ENCODE results near the gene SRSF6.
"Not testable (repeated sequence)": the region's sequence is repeated elsewhere in the genome, so short reads cannot be mapped to it uniquely, and the experiment has no call there.

SRSF6 gene

DNA sequence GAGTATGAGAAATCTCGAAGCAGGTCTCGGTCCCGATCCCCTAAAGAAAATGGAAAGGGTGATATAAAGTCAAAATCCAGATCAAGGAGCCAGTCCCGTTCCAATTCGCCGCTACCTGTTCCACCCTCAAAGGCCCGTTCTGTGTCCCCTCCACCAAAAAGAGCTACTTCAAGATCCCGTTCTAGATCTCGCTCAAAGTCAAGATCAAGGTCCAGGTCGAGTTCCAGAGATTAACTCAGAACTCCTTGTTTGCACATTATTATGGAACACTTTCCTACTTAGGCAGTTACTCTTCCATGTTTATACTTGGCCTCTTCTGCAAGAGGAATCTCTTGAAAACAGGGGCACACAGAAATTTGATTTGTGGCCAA is 3.1 kb downstream of the SRSF6 start:
- H3K27ac Mint-ChIP-seq, result peak overlapping the region; percentile 99

DNA sequence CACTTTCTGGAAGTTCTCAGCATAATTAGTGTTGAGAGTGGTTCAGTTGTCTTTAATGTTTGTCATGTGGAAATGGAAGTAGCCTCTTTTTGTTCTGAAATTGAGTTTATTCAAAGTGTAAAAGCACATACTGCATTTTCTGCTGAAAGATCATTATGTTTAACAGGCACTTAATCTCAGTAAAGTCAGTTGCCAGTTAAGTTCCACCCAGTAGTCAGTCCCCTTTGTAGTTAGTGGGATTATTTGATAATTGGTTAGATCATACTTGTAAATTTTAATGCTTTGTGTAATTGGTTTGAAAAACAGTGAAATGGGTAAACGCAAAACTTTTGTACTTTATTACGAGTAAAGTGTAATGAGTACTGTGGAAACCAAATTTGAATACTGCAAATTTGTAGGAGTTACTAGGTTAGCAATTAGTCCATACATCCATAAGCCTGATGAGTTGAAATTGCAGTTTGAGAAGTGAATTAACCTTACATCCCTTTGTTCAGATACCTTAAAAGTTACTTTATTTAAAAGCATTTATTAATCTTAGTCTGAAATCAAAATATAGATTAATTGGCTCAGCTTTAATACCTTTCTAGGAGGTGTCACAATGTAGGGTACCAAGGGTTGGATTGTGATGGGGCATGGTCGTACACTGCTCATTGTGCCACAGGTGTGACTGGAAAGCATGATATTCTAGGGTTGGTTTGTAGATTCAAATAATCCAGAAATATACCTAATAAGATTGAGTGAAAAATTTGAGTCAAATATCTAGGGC is 4.4 kb downstream of the SRSF6 start:
- H3K9me3 Mint-ChIP-seq, result no peaks in the 10 kb centered on the region
- ATAC-seq (no peak), DNase-seq (ENCODE audit: low spot score in 2 of 2) (no peak)
- peaks cover 36% of the 10 kb centered on the region for H3K4me1 Mint-ChIP-seq
- no peak overlapping the region for H3K4me3 Mint-ChIP-seq
- H3K27ac Mint-ChIP-seq, result peak overlapping the region; percentile 45
- H3K36me3 Mint-ChIP-seq, result peaks cover 100% of the 10 kb centered on the region

More for the DNA sequence above, 3.1 kb downstream of the SRSF6 start:
- Mint-ChIP-seq H3K4me3 (peak overlapping the region; percentile 11), H3K9me3 (no peaks in the 10 kb centered on the region), H3K4me1 (peaks cover 36% of the 10 kb centered on the region), H3K36me3 (peaks cover 92% of the 10 kb centered on the region)
- ATAC-seq (no peak), DNase-seq (ENCODE audit: low spot score in 2 of 2) (no peak)

DNA sequence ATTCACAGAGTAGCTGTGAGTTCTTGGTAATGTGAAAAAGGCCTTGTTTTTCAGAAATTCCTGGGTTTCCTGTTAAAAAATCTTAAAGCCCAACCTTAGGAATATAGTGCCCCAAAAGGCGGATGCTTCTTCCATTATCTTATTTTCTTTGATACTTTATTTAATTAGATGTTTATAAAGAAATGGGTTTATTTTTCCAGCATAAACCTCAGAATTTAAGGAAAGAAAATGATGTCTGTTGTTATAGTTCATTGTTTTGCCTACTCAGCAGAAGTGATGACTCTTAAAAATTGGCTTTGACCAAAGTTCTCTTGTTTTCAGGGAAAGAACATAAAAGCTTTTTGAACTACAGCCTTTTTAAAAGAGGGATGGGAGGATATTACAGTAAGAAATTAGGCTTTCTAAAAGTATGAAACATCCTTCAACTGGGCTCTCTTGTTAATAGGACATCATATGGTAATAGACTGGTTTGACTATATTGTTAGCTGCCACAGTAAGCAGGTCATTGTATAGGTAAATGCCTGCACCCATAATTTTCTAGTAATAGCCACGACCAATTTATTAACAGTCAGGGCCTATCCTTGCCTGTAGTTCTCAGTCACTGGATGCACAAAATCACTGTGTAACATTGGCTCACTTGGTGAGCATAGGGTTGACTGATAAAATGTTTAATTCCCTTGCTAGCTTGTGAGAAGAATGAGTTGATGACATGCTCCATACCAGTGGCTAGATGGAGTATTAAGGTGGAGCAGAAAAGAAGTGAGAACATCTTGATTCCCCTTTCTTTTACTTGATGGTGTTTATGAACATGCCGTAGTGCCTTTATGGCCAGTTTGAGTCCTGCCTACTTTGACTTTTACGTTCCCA is 5.2 kb downstream of the SRSF6 start:
- Mint-ChIP-seq H3K9me3 (no peaks in the 10 kb centered on the region), H3K4me3 (no peak overlapping the region), H3K4me1 (peaks cover 36% of the 10 kb centered on the region), H3K27ac (peak overlapping the region; percentile 76), H3K36me3 (peaks cover 100% of the 10 kb centered on the region)
- ATAC-seq (no peak), DNase-seq (ENCODE audit: low spot score in 2 of 2) (no peak)

DNA sequence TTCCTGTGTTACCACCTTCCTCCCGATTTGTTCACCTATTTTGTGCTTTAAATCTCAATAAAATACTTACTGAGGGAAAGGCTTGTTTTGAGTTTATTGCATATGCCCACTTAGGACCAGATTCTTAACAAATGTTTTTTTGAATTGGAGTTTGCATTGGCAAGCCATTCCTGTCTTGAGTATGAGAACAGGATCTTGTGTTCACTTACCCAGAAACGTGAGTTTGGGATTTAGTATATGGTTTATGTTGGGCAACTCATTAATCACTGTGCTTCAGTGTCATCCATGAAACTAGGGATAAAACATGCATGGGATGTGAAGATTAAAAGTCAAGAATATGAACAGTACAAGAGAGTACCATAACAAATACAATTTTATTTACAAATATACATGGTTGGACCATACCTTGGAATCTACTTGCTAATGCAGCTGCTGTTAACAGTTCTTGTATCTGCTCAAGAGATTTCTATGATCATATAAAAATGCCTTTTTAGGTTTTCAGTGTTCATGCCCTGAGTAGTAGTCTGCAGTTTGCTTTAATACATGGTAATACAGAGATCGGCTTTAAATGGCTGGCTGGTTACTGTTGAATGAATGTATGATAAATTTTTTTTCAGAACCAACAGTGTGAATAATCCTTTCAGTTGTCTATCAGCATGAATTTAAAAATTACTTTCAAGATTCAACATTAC is 6.0 kb downstream of the SRSF6 start:
- Mint-ChIP-seq H3K36me3 (peaks cover 100% of the 10 kb centered on the region), H3K9me3 (no peaks in the 10 kb centered on the region), H3K27ac (peak overlapping the region; percentile 76), H3K4me1 (peaks cover 36% of the 10 kb centered on the region), H3K4me3 (no peak overlapping the region)
- ATAC-seq (no peak), DNase-seq (ENCODE audit: low spot score in 2 of 2) (no peak)

DNA sequence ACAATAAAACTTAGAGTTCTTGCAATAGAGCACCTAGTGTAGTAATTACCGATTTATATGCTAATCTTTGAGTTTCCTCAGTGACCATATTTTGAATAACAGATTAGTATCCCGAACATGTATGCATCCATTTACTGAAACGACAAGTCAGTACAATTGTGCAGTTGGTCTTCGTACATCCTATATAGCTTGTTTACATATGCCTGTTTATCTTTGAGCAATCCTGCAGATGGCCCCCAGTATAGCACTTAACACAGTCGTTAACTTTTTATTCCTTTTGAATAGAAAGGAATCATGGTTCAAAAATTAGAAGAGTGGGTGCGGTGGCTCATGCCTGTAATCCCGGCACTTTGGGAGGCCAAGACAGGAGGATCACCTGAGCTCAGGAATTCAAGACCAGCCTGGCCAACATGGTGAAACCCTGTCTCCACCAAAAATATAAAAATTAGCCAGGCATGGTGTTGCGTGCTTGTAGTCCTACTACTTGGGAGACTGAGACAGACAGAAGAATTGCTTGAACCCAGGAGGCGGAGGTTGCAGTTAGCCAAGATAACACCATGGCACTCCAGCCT is 6.6 kb downstream of the SRSF6 start:
- Mint-ChIP-seq H3K4me1 (peaks cover 30% of the 10 kb centered on the region), H3K4me3 (no peak overlapping the region), H3K36me3 (peaks cover 100% of the 10 kb centered on the region), H3K27ac (no peak overlapping the region), H3K9me3 (no peaks in the 10 kb centered on the region)
- no peak for ATAC-seq
- DNase-seq (ENCODE audit: low spot score in 2 of 2), result no peak

DNA sequence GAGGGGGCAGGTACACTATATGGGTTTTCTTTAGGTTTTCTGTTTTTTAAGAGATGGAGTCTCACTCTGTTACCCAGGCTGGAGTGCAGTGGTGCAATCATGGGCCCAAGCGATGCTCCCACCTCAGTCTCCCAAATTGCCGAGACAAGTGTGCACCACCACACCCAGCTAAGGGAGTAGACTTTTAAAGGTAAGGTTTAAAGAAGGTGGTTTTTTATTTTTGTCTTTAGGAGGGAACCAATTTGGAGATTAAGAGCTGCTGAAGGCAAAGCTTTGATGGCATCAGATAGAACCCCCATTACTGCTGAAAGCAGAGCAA is 7.9 kb downstream of the SRSF6 start:
- Mint-ChIP-seq H3K36me3 (peaks cover 97% of the 10 kb centered on the region), H3K4me3 (no peak overlapping the region), H3K4me1 (peaks cover 18% of the 10 kb centered on the region), H3K9me3 (no peaks in the 10 kb centered on the region), H3K27ac (peak overlapping the region; percentile 60)
- ATAC-seq (no peak), DNase-seq (ENCODE audit: low spot score in 2 of 2) (no peak)

DNA sequence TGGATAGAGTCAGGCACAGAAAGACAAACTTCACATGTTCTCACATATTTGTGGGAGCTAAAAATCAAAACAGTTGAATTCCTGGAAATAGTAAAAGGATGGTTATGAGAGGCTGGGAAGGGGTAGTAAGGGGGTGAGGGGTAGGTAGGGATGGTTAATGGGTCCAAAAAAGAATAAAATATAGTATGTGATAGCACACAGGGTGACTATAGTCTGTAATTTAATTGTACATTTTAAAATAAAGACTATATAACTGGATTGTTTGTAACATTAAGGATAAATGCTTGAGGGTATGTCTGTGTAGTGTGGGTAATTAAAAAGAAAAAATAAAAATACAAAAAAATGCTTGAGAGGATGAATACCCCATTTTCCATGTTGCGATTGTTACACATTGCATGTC is 9.9 kb downstream of the SRSF6 start:
- ATAC-seq, result no peak
- Mint-ChIP-seq H3K4me3 (no peak overlapping the region), H3K27ac (no peak overlapping the region), H3K9me3 (no peaks in the 10 kb centered on the region), H3K4me1 (peaks cover 12% of the 10 kb centered on the region), H3K36me3 (peaks cover 92% of the 10 kb centered on the region)
- DNase-seq (ENCODE audit: low spot score in 2 of 2), result no peak

DNA sequence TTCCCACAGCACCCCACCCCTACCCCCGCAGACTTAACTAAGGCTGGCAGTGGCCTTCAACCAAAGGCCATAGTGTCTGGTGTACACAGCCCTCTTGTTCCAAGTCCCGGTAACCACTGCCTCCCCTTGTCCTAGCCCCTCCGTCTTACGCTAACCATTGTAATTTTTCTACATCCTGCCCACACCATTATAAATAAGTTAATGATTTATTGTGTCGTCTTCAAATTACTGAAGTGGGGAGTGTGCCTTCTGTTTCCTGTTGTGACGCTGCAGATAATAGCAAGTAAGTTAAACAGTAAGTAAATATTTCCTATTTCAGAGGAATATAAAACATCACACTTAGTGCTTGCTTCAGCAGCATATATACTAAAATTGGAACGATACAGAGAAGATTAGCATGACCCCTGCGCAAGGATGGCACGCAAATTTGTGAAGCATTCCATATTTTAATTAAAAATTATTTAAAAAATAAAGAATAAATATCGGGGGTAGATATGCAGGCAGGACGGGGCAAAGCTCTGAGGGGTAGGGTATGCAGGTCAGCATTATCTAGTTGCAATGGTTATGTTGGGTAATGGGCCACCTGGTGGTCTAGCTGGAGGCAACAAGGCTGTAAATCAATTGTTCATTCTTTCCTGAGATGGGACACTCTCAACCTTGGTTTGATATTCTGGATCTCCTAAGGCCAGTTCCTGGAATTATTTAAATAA is 15.1 kb downstream of the SRSF6 start:
- Mint-ChIP-seq H3K4me1 (no peaks in the 10 kb centered on the region), H3K27ac (no peak overlapping the region), H3K9me3 (no peaks in the 10 kb centered on the region), H3K4me3 (no peak overlapping the region), H3K36me3 (peaks cover 41% of the 10 kb centered on the region)
- DNase-seq (ENCODE audit: low spot score in 2 of 2) (no peak), ATAC-seq (no peak)

DNA sequence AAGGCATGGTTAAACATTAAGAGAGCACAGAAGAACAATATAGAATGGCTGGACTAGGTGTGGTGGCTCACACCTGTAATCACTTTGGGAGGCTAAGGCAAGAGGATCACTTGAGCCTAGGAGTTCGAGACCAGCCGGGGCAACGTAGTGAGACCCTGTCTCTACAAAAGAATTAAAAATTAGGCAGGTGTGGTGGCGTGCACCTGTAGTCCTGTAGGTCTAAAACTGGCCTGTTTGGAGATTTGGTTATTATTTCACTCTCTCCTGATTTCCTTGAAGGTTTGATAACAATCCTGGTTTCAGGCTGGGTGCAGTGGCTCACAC is 15.6 kb downstream of the SRSF6 start:
- Mint-ChIP-seq H3K36me3 (peaks cover 36% of the 10 kb centered on the region), H3K4me1 (no peaks in the 10 kb centered on the region), H3K4me3 (no peak overlapping the region), H3K27ac (no peak overlapping the region), H3K9me3 (no peaks in the 10 kb centered on the region)
- ATAC-seq, result no peak
- no peak for DNase-seq (ENCODE audit: low spot score in 2 of 2)

DNA sequence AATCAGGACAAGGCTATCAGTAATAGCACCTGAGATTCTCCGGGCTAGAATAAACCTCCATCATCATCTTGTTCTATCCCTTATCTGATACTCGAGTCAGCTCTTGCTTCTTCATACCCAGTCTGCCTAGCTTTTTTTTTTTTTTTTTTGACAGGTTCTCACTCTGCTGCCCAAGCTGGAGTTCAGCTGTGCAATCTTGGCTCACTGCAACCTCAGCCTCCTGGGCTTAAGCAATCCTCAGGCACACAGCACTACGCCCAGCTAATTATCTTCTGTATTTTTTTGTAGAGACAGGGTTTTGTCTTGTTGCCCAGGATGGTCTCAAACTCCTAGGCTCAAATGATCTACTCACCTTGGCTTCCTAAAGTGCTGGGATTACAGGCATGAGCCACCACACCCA is 19.5 kb downstream of the SRSF6 start:
- H3K36me3 Mint-ChIP-seq, result peaks cover 4% of the 10 kb centered on the region

DNA sequence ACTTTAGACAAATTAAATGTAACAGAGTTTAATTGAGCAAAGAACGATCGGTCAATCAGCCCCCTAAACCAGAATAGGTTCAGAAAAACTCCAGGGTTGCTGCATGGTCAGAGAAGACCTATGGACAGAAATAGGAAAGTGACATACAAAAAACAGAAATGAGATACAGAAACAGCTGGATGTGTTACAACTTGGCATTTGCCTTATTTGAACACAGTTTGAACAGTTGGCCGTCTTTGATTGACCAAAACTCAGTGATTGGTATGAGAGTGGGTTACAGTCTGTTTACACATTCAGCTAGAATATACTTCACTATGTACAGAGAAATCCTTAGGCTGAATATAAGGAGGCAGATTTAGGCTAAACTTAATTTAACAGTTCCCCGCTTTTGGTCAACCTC is 19.9 kb downstream of the SRSF6 start:
- ATAC-seq (no peak), DNase-seq (ENCODE audit: low spot score in 2 of 2) (no peak)
- peaks cover 1% of the 10 kb centered on the region for H3K36me3 Mint-ChIP-seq
- H3K4me1 Mint-ChIP-seq, result no peaks in the 10 kb centered on the region
- H3K4me3 Mint-ChIP-seq, result no peak overlapping the region
- no peaks in the 10 kb centered on the region for H3K9me3 Mint-ChIP-seq
- H3K27ac Mint-ChIP-seq, result no peak overlapping the region

More for the DNA sequence above, 19.5 kb downstream of the SRSF6 start:
- no peak overlapping the region for H3K4me3 Mint-ChIP-seq
- H3K27ac Mint-ChIP-seq, result no peak overlapping the region
- H3K4me1 Mint-ChIP-seq, result no peaks in the 10 kb centered on the region
- DNase-seq (ENCODE audit: low spot score in 2 of 2), result no peak
- no peaks in the 10 kb centered on the region for H3K9me3 Mint-ChIP-seq
- no peak for ATAC-seq

DNA sequence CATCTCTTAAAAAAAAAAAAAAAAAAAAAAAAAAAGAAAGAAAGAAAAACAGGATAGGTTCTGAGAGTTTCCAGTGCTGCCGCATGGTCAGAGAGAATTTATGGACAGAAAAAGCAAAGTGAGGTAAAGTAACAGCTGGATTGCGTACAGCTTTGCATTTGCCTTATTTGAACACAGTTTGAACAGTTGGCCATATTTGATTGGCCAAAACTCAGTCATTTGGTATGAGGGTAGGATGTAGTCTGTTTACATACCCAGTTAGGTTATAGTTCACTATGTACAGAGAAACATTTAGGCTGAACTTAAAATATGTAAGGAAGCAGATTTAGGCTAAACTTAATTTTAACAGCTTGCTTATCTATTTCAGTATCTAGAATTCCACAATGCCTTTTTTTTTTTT is 32.3 kb downstream of the SRSF6 start:
- ATAC-seq (no peak), DNase-seq (ENCODE audit: low spot score in 2 of 2) (no peak)
- Mint-ChIP-seq H3K4me3 (no peak overlapping the region), H3K27ac (no peak overlapping the region), H3K9me3 (no peaks in the 10 kb centered on the region), H3K36me3 (no peaks in the 10 kb centered on the region), H3K4me1 (no peaks in the 10 kb centered on the region)

DNA sequence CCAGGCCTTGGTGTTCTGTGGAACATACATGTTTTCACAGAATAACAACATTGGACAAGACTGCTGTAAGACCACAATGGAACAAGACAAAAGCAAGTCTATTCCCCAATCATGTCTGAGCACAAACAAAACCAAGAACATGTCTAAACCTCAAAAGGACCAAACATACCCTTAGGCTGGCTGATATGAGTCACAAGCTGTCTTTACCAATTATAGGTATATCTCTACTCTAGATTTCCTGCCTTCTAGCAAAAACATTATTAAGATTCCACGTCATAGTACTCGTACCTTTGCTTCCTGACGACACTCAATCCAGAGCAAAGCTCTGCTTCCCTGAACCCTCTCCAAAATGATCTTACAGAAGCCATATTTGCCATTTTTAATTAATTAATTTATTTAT is 34.4 kb downstream of the SRSF6 start:
- Mint-ChIP-seq H3K27ac (no peak overlapping the region), H3K9me3 (no peaks in the 10 kb centered on the region), H3K4me1 (no peaks in the 10 kb centered on the region), H3K4me3 (no peak overlapping the region), H3K36me3 (no peaks in the 10 kb centered on the region)
- DNase-seq (ENCODE audit: low spot score in 2 of 2) (no peak), ATAC-seq (peak; percentile 92)

DNA sequence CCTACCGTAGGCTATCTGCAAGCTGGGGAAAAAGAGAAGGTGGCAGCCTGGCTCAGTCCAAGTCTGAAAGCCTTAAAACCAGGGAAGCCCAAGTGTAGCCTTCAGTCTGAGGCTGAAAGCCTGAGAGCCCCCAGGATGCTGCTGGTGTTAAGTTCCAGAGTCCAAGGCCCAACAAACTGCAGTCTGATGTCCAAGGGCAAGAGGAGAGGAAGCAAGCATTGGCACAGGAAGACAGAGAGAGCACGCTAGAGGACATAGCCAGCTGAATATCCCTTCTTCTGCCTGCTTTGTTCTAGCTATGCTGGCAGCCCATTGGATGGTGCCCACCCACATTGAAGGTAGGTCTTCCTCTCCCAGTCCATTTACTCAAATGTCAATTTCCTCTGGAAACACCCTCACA is 37.7 kb downstream of the SRSF6 start:
- H3K4me3 Mint-ChIP-seq, result no peak overlapping the region
- no peaks in the 10 kb centered on the region for H3K4me1 Mint-ChIP-seq
- no peak overlapping the region for H3K27ac Mint-ChIP-seq
- ATAC-seq (no peak), DNase-seq (ENCODE audit: low spot score in 2 of 2) (no peak)
- no peaks in the 10 kb centered on the region for H3K36me3 Mint-ChIP-seq
- no peaks in the 10 kb centered on the region for H3K9me3 Mint-ChIP-seq

DNA sequence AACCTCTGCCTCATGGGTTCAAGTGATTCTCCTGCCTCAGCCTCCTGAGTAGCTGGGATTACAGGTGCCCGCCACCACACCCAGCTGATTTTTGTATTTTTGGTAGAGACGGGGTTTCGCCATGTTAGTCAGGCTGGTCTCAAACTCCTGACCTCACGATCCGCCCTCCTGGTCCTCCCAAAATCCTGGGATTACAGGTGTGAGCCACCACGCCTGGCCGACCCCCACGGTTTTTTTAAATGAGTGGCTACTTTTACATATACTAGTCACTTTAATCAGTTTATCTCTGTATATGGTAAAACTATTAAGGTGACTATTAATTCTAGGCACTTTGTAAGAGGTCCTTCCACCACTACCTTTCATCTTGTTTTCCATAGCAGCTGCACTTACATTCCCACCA is 44.3 kb downstream of the SRSF6 start:
- not testable (repeated sequence) for H3K4me3 Mint-ChIP-seq; H3K36me3 Mint-ChIP-seq; H3K9me3 Mint-ChIP-seq; ATAC-seq; H3K4me1 Mint-ChIP-seq; DNase-seq (ENCODE audit: low spot score in 2 of 2); H3K27ac Mint-ChIP-seq

All from stimulated activated effector memory CD8-positive, alpha-beta T cell treated with anti-CD3 and anti-CD28 coated beads, Interleukin-12 subunit alpha, Interleukin-12 subunit beta, amount 100 ng/mL, for 72 hours (primary cell).